Karpas-422 (cell line): ENCODE results near the gene MATN1. TPM values are rescaled to one million over a fixed set of nuclear protein-coding genes. Genes with fewer than 3 reads are reported as not detected.

ENCODE experiments used
- DNase-seq: peaks from one replicate; pipeline ENCODE4 v3.0.0-alpha.2; 2015
- H2AFZ ChIP-seq: fragments of 200-600 bp; sonication (generic); 2 replicates; pipeline ENCODE4 v1.6.1; 2014; ENCODE audit warnings: antibody characterized with exemption, low read length, mixed read lengths
- H3K27ac ChIP-seq: fragments of 200-600 bp; sonication (generic); 2 replicates; pipeline ENCODE4 v1.5.1; 2014; ENCODE audit warnings: mild to moderate bottlenecking, low read length, moderate library complexity
- H3K27me3 ChIP-seq: fragments of 200-600 bp; sonication (generic); 2 replicates; pipeline ENCODE4 v1.6.1; 2014; ENCODE audit warnings: low read length, mixed read lengths
- H3K36me3 ChIP-seq: fragments of 200-600 bp; sonication (generic); 2 replicates; pipeline ENCODE4 v1.6.1; 2014; ENCODE audit warnings: low read length, mixed read lengths; ENCODE audit not compliant: insufficient read depth
- H3K4me1 ChIP-seq: fragments of 200-600 bp; sonication (generic); 2 replicates; pipeline ENCODE4 v1.6.1; 2014; ENCODE audit warnings: mild to moderate bottlenecking, low read length, mixed read lengths
- H3K4me2 ChIP-seq: fragments of 200-600 bp; sonication (generic); 2 replicates; pipeline ENCODE4 v1.6.1; 2014; ENCODE audit warnings: low read length, low read depth, mild to moderate bottlenecking; ENCODE audit not compliant: poor library complexity, severe bottlenecking
- H3K4me3 ChIP-seq: fragments of 200-600 bp; sonication (generic); 2 replicates; pipeline ENCODE4 v1.5.1; 2014; ENCODE audit warnings: mild to moderate bottlenecking, antibody characterized with exemption, low read length, mixed read lengths
- H3K79me2 ChIP-seq: fragments of 200-600 bp; sonication (generic); 2 replicates; pipeline ENCODE4 v1.6.1; 2014; ENCODE audit warnings: mild to moderate bottlenecking, low read length, mixed read lengths
- H3K9ac ChIP-seq: fragments of 200-600 bp; sonication (generic); 2 replicates; pipeline ENCODE4 v1.6.0; 2014; ENCODE audit warnings: low read length
- H3K9me2 ChIP-seq: fragments of 200-600 bp; sonication (generic), shearing (Covaris generic); replicated peaks from 2 replicates; pipeline ENCODE4 v1.6.0; 2014; ENCODE audit warnings: mild to moderate bottlenecking, low read length, moderate library complexity; ENCODE audit not compliant: insufficient read depth
- H3K9me3 ChIP-seq: fragments of 300-700, 200-600 bp; sonication (generic); 2 replicates; pipeline ENCODE4 v1.6.1; 2014; ENCODE audit warnings: low read length, mixed read lengths
- H4K20me1 ChIP-seq: fragments of 200-600 bp; sonication (generic); 2 replicates; pipeline ENCODE4 v1.6.1; 2014; ENCODE audit warnings: mild to moderate bottlenecking, antibody characterized with exemption, low read length, low read depth; ENCODE audit not compliant: insufficient read depth
- total RNA-seq: library from RNA; depleted of rRNA; stranded (reverse); fragments of >200 nt; shearing (Covaris generic); gene quantifications from 2 replicates; pipeline ENCODE4 v1.2.3, GENCODE V29; 2014; ENCODE audit warnings: low replicate concordance

The MATN1 gene
- total RNA-seq, 1 experiment from 2014 or later, result 0.19 TPM

DNA sequence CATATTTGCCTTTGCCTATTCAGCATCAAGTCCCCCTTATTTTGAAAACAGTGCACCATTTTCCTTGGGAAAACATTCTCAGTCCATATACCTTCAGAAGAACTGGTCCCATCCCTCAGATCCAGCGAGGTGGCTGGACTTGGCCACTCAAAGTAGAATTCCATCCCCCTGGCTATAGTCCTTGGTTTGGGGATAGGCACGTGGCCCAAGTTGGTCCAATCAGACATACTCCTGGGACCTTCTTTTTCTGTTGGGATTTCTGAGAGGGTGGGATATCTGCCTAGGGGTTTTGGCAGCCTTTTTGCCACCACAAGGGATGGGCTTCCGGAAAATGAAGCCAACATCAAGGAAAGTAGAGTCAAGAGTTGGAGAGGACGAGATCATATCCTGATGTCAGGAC, 10.7 kb upstream of the MATN1 start:
- Histone ChIP-seq H3K9ac (no peak overlapping the region), H4K20me1 (no peaks in the 10 kb centered on the region), H3K9me3 (no peaks in the 10 kb centered on the region), H3K9me2 (no peaks in the 10 kb centered on the region), H3K4me1 (peaks cover 64% of the 10 kb centered on the region), H3K79me2 (no peaks in the 10 kb centered on the region), H3K36me3 (peaks cover 26% of the 10 kb centered on the region; the same call in 1 of the 2 replicates), H3K4me2 (no peak overlapping the region), H2AFZ (no peak overlapping the region), H3K27me3 (no peaks in the 10 kb centered on the region), H3K4me3 (no peak overlapping the region), H3K27ac (peak overlapping the region; percentile 94)
- no peak for DNase-seq

GRCh38 chr1:30733493-30733892, 10.1 kb upstream of the MATN1 start:
- peak overlapping the region; percentile 50 for H3K4me2 ChIP-seq
- no peaks in the 10 kb centered on the region for H4K20me1 ChIP-seq
- no peak overlapping the region for H3K4me3 ChIP-seq
- H2AFZ ChIP-seq, result no peak overlapping the region
- H3K36me3 ChIP-seq, result peaks cover 21% of the 10 kb centered on the region; the same call in 1 of the 2 replicates
- H3K9ac ChIP-seq, result no peak overlapping the region
- H3K79me2 ChIP-seq, result no peaks in the 10 kb centered on the region
- no peaks in the 10 kb centered on the region for H3K9me2 ChIP-seq
- H3K27ac ChIP-seq, result peak overlapping the region; percentile 94
- H3K4me1 ChIP-seq, result peaks cover 60% of the 10 kb centered on the region
- no peaks in the 10 kb centered on the region for H3K9me3 ChIP-seq
- H3K27me3 ChIP-seq, result no peaks in the 10 kb centered on the region
- DNase-seq, result no peak

GRCh38 chr1:30732277-30732996, 9.1 kb upstream of the MATN1 start:
- H3K4me1 ChIP-seq, result peaks cover 53% of the 10 kb centered on the region
- H4K20me1 ChIP-seq, result no peaks in the 10 kb centered on the region
- peak overlapping the region; percentile 50 for H3K4me2 ChIP-seq
- H3K9ac ChIP-seq, result peak overlapping the region; percentile 52
- peak overlapping the region; percentile 94 for H3K27ac ChIP-seq
- no peak overlapping the region for H2AFZ ChIP-seq
- H3K27me3 ChIP-seq, result no peaks in the 10 kb centered on the region
- H3K9me3 ChIP-seq, result no peaks in the 10 kb centered on the region
- 0 out of 2 replicates have a peak overlapping the region, but pooled peaks have one; percentile 10 for H3K4me3 ChIP-seq
- peak; percentile 78 for DNase-seq
- no peaks in the 10 kb centered on the region for H3K79me2 ChIP-seq
- H3K9me2 ChIP-seq, result no peaks in the 10 kb centered on the region
- peaks cover 10% of the 10 kb centered on the region; the same call in 1 of the 2 replicates for H3K36me3 ChIP-seq

- H3K4me1 ChIP-seq, result peaks cover 53% of the 10 kb centered on the region
- no peaks in the 10 kb centered on the region for H3K27me3 ChIP-seq
- no peaks in the 10 kb centered on the region for H4K20me1 ChIP-seq
- no peaks in the 10 kb centered on the region for H3K9me3 ChIP-seq
- H3K4me2 ChIP-seq, result no peak overlapping the region
- H3K79me2 ChIP-seq, result no peaks in the 10 kb centered on the region
- DNase-seq, result no peak
- H3K9ac ChIP-seq, result peak overlapping the region; percentile 21; the same call in 1 of the 2 replicates
- 0 out of 2 replicates have a peak, but pooled peaks cover 6% of the 10 kb centered on the region for H3K36me3 ChIP-seq
- H3K4me3 ChIP-seq, result no peak overlapping the region
- H2AFZ ChIP-seq, result no peak overlapping the region
- H3K9me2 ChIP-seq, result no peaks in the 10 kb centered on the region
- H3K27ac ChIP-seq, result no peak overlapping the region
Measured at GRCh38 chr1:30731806-30732276, 8.5 kb upstream of the MATN1 start.

DNA sequence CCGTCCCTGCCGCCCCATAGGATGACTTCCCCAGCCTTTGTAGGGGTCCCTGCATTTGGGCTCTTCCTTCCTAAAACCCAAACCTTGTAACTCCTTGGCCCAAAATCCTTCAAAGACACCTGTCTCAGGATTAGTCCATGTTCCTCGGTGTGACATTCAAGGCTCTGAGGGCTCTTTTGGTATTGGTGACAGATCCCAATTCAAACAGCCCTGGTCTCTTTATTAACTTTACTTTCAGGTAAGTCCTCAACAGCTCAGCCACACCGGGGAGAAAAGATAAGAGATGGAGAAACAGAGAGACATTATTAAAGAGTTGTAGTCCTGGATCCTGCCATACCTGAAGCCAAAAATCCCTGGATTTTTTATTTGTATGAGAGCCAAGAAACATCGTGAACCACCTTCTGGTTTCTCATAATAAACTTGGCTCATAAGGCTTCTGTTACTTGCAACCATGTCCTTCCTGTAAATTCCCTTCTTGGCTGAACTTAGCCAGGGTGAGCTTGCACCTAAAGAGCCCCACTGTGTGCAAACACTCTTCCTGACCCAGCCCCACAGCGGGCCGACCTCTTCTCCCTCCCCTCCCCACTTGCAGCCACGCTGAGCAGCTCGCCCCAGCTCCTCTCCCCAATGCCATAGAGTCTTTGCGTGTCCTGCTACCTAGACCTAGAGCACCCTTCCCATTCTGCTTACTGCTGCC, 7.9 kb upstream of the MATN1 start:
- Histone ChIP-seq H4K20me1 (no peaks in the 10 kb centered on the region), H3K9ac (peak overlapping the region; percentile 21; the same call in 1 of the 2 replicates), H3K27ac (no peak overlapping the region)

DNA sequence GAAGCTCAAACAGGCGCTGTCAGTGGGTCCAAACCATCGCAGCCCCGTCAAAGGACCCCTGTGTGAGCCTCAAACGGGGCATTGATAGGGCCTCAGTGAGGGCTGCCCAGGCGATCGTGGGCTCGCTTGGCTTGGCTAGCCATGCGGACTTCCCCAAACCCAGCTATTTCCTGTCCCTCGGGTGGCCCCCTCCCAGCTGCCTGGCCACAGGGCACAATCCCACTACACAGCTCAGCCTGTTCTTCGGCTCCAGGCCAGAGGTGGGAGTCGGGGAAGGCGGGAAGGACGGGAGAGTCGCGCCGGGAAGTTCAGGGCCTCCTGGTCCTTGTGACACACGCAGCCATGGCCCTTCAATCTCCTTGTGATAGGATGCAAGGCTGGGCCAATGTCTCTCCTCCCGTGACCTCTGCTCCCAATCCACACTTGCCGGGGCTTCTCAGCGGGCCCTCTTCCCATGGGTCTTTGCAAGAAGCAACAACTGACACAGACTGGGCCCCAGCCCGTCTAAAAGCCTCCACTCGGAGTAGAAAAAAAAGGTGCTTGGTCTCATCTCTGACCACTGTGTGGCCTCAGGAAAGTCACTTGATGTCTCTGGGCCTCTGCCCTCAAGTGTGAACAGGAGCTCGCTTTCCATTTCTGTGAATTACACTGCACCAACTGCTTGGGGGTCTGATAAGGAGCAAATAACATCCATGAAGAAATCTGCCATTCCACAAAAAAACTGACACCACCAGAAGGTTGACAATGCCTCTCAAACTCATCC, 7.1 kb upstream of the MATN1 start:
- no peak overlapping the region for H2AFZ ChIP-seq
- peak overlapping the region; percentile 27 for H3K9ac ChIP-seq
- no peak overlapping the region for H3K27ac ChIP-seq
- DNase-seq, result peak; percentile 74
- H3K9me3 ChIP-seq, result no peaks in the 10 kb centered on the region
- H3K4me2 ChIP-seq, result peak overlapping the region; percentile 50
- H3K36me3 ChIP-seq, result 0 out of 2 replicates have a peak, but pooled peaks cover 6% of the 10 kb centered on the region
- H3K9me2 ChIP-seq, result no peaks in the 10 kb centered on the region
- H3K4me1 ChIP-seq, result peaks cover 53% of the 10 kb centered on the region
- H3K79me2 ChIP-seq, result no peaks in the 10 kb centered on the region
- H3K4me3 ChIP-seq, result peak overlapping the region; percentile 23; the same call in 1 of the 2 replicates
- H4K20me1 ChIP-seq, result no peaks in the 10 kb centered on the region
- H3K27me3 ChIP-seq, result no peaks in the 10 kb centered on the region

More for the DNA sequence above, 7.9 kb upstream of the MATN1 start:
- Histone ChIP-seq H3K79me2 (no peaks in the 10 kb centered on the region), H3K4me1 (peaks cover 53% of the 10 kb centered on the region), H3K4me2 (no peak overlapping the region), H3K9me3 (no peaks in the 10 kb centered on the region), H2AFZ (no peak overlapping the region), H3K4me3 (no peak overlapping the region), H3K27me3 (no peaks in the 10 kb centered on the region), H3K36me3 (0 out of 2 replicates have a peak, but pooled peaks cover 6% of the 10 kb centered on the region), H3K9me2 (no peaks in the 10 kb centered on the region)
- no peak for DNase-seq

DNA sequence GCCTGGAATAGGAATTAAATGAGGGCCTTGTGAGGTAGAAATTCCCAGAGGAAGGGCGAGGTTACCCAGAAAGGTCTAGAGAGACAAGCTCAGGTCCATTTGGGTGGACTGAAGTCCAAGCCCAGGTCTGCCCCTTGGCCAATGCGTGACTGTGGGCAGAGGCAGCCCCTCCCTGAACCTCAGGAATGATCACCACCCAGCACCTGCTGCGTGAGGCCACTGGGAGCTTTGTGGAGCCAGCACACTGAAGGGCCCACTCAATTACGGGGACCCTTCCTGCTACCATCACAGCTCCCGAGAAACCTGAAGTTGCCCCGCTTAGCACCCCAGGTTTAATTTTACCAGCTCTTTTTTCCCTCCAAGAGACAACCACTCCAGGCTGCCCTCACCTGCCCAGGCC, 6.5 kb upstream of the MATN1 start:
- H3K36me3 ChIP-seq, result 0 out of 2 replicates have a peak, but pooled peaks cover 6% of the 10 kb centered on the region
- H2AFZ ChIP-seq, result no peak overlapping the region
- H3K9me3 ChIP-seq, result no peaks in the 10 kb centered on the region
- H3K27me3 ChIP-seq, result no peaks in the 10 kb centered on the region
- no peak overlapping the region; the same call in 1 of the 2 replicates for H3K4me3 ChIP-seq
- H3K79me2 ChIP-seq, result no peaks in the 10 kb centered on the region
- no peaks in the 10 kb centered on the region for H3K9me2 ChIP-seq
- no peak overlapping the region for H3K27ac ChIP-seq
- H4K20me1 ChIP-seq, result 0 out of 2 replicates have a peak, but pooled peaks cover 5% of the 10 kb centered on the region
- H3K9ac ChIP-seq, result peak overlapping the region; percentile 27
- no peak for DNase-seq
- peak overlapping the region; percentile 50 for H3K4me2 ChIP-seq
- H3K4me1 ChIP-seq, result peaks cover 53% of the 10 kb centered on the region
